HepG2 (cell line): Measurements from ENCODE around the gene EHD1. TPM values are rescaled to one million over a fixed set of nuclear protein-coding genes. Genes with fewer than 3 reads are reported as not detected.

Experiments
- AKAP8 ChIP-seq: sonication (generic); formaldehyde crosslinking; IDR thresholded peaks from 2 replicates; pipeline ENCODE4 v1.5.1; 2020; ENCODE audit warnings: mild to moderate bottlenecking, missing genetic modification reagents
- GTF2F1 ChIP-seq: fragments of 150-350 bp; IDR thresholded peaks from 2 replicates; pipeline ENCODE4 v1.6.1; 2014; ENCODE audit warnings: low read length
- JARID2 ChIP-seq: sonication (generic); formaldehyde crosslinking; IDR thresholded peaks from 2 replicates; pipeline ENCODE4 v1.8.1; 2023; ENCODE audit warnings: missing genetic modification reagents, inconsistent platforms; ENCODE audit not compliant: insufficient replicate concordance
- KDM5B ChIP-seq: sonication (generic); formaldehyde crosslinking; IDR thresholded peaks from 2 replicates; pipeline ENCODE4 v1.4.0; 2020; ENCODE audit warnings: missing genetic modification reagents, mild to moderate bottlenecking, borderline replicate concordance
- KLF9 ChIP-seq: IDR thresholded peaks from 2 replicates; pipeline ENCODE4 v1.6.1; 2016; ENCODE audit warnings: low read depth
- MEIS2 ChIP-seq: sonication (generic); formaldehyde crosslinking; IDR thresholded peaks from 2 replicates; pipeline ENCODE4 v1.9.0; 2021; ENCODE audit warnings: mild to moderate bottlenecking, missing genetic modification reagents
- NCOA1 ChIP-seq: sonication (generic); formaldehyde crosslinking; IDR thresholded peaks from 2 replicates; pipeline ENCODE4 v1.9.0; 2021; ENCODE audit warnings: missing genetic modification reagents
- PHF20 ChIP-seq: sonication (generic); formaldehyde crosslinking; IDR thresholded peaks from 2 replicates; pipeline ENCODE4 v1.5.0; 2020; ENCODE audit warnings: mild to moderate bottlenecking, missing genetic modification reagents
- PHF8 ChIP-seq: sonication (generic); formaldehyde crosslinking; IDR thresholded peaks from 2 replicates; pipeline ENCODE4 v1.5.0; 2020; ENCODE audit warnings: missing genetic modification reagents
- RARA ChIP-seq: IDR thresholded peaks from 2 replicates; pipeline ENCODE4 v1.6.1; 2016; ENCODE audit warnings: missing genetic modification reagents, missing compliant biosample characterization
- RFXANK ChIP-seq: IDR thresholded peaks from 2 replicates; pipeline ENCODE4 v1.6.1; 2016
- SRY ChIP-seq: sonication (generic); formaldehyde crosslinking; IDR thresholded peaks from 2 replicates; pipeline ENCODE4 v1.8.0; 2022; ENCODE audit warnings: mild to moderate bottlenecking, missing genetic modification reagents
- TOPORS ChIP-seq: sonication (generic); formaldehyde crosslinking; IDR thresholded peaks from 2 replicates; pipeline ENCODE4 v1.8.0; 2023; ENCODE audit warnings: mild to moderate bottlenecking, missing genetic modification reagents
- ZFX ChIP-seq: sonication (generic); formaldehyde crosslinking; IDR thresholded peaks from 2 replicates; pipeline ENCODE4 v1.4.0; 2020; ENCODE audit warnings: mild to moderate bottlenecking, low read depth, missing genetic modification reagents, moderate library complexity
- ZNF143 ChIP-seq: sonication (generic); formaldehyde crosslinking; IDR thresholded peaks from 2 replicates; pipeline ENCODE4 v1.4.0; 2020; ENCODE audit warnings: missing genetic modification reagents
- ZNF232 ChIP-seq: sonication (generic); formaldehyde crosslinking; IDR thresholded peaks from 2 replicates; pipeline ENCODE4 v1.4.0; 2020; ENCODE audit warnings: missing genetic modification reagents, borderline replicate concordance
- ZNF260 ChIP-seq: sonication (generic); formaldehyde crosslinking; IDR thresholded peaks from 2 replicates; pipeline ENCODE4 v1.4.0; 2020; ENCODE audit warnings: missing genetic modification reagents, low read depth, mild to moderate bottlenecking, borderline replicate concordance
- ZNF274 ChIP-seq: sonication (generic); formaldehyde crosslinking; IDR thresholded peaks from 2 replicates; pipeline ENCODE4 v1.5.1; 2020; ENCODE audit warnings: mild to moderate bottlenecking, missing genetic modification reagents
- ZNF282 ChIP-seq: fragments of 450-650 bp; IDR thresholded peaks from 2 replicates; pipeline ENCODE4 v1.6.1; 2018; ENCODE audit not compliant: partially characterized antibody
- ZNF564 ChIP-seq: sonication (generic); formaldehyde crosslinking; IDR thresholded peaks from 2 replicates; pipeline ENCODE4 v1.8.1; 2023; ENCODE audit warnings: mild to moderate bottlenecking, missing genetic modification reagents
- polyA plus RNA-seq, 8 experiments: library from polyadenylated mRNA; depleted of rRNA in 3 of 8; stranded (reverse) in 7 of 8; unstranded in 1 of 8; fragments of >200 nt; fragmentation: Illumina TruSeq in 4 of 8; extraction: Trizol in 4 of 8; gene quantifications; 2 replicates each; pipeline versions ENCODE4 v1.2.1 to v1.2.3, GENCODE V29; 2011 to 2016; ENCODE audit warnings: low read depth in 4 of 8, missing spikeins in 1 of 8, mixed read lengths in 1 of 8; ENCODE audit not compliant: insufficient read depth in 1 of 8
- total RNA-seq, 5 experiments: library from RNA; depleted of rRNA; stranded (reverse); fragments of >200 nt; fragmentation: Illumina TruSeq; extraction: Trizol; gene quantifications; 2 replicates each; pipeline ENCODE4 v1.2.3, GENCODE V29; 2016; ENCODE audit warnings: low read depth in 1 of 5
- TF ChIP-seq, protein P1 (sequence below): IDR thresholded peaks from 2 replicates; pipeline ENCODE4 v1.6.1; 2016; ENCODE audit warnings: control low read depth
- TF ChIP-seq, protein P2 (sequence below): IDR thresholded peaks from 2 replicates; pipeline ENCODE4 v1.6.1; 2018; ENCODE audit warnings: missing genetic modification reagents, mild to moderate bottlenecking, missing compliant biosample characterization
- TF ChIP-seq, protein P3 (sequence below): sonication (generic); formaldehyde crosslinking; IDR thresholded peaks from 2 replicates; pipeline ENCODE4 v1.5.1; 2020; ENCODE audit warnings: mild to moderate bottlenecking, missing genetic modification reagents, moderate library complexity
- TF ChIP-seq, protein P4 (sequence below): sonication (generic); formaldehyde crosslinking; IDR thresholded peaks from 2 replicates; pipeline ENCODE4 v1.4.0; 2020; ENCODE audit warnings: missing genetic modification reagents, mild to moderate bottlenecking, borderline replicate concordance
- TF ChIP-seq, protein P5 (sequence below): sonication (generic); formaldehyde crosslinking; IDR thresholded peaks from 2 replicates; pipeline ENCODE4 v1.5.0; 2020; ENCODE audit warnings: missing genetic modification reagents

EHD1 gene
- total and polyA plus RNA-seq, 2 of the 13 experiments (the other 11 are each of a cell fraction or from before 2014, with no cell fraction given), result 23.6 to 26.6 TPM

DNA sequence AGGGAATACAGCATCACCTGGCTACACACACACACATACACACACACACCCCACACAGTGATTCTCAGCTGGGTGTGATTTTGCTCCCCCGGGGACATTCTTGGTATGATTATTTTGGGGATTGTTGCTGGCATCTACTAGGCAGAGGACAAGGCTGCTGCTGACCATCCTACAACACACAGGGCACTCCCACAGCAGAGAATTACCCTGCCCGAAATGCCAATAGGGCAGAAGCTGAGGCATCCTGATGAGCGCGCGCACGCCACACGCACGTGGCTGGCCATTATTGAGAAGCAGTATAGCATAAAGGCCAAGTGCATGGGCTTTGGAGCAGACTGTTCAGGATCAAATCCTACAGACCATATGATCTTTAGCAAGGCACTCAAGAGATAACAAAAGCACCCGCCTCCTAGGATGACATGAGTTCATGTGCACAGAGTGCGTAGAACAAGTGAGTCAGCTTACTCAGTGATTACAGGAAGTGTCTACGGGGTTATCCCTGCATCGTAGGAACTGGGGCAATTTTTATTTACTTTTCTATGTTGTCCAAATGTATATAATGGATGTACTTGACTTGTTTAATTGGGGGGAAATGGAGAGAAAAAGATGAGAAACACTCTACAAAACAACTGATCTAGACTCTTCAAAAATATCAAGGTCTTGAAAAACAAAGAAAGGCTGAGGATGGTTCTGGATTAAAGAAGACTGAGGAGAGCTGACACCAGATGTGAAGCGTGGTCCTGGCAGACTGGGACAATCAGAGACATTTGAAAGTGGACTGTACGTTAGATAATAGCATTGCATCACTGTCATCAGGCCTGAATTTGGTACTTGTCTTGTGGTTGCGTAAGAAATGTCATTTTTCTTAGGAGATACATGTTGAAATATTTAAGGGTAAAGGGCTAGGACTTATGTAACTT is 7.2 kb upstream of the EHD1 start (continued):
- TF ChIP-seq, protein P1, sequence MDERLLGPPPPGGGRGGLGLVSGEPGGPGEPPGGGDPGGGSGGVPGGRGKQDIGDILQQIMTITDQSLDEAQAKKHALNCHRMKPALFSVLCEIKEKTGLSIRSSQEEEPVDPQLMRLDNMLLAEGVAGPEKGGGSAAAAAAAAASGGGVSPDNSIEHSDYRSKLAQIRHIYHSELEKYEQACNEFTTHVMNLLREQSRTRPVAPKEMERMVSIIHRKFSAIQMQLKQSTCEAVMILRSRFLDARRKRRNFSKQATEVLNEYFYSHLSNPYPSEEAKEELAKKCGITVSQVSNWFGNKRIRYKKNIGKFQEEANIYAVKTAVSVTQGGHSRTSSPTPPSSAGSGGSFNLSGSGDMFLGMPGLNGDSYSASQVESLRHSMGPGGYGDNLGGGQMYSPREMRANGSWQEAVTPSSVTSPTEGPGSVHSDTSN, result no peak
- TF ChIP-seq, protein P2, sequence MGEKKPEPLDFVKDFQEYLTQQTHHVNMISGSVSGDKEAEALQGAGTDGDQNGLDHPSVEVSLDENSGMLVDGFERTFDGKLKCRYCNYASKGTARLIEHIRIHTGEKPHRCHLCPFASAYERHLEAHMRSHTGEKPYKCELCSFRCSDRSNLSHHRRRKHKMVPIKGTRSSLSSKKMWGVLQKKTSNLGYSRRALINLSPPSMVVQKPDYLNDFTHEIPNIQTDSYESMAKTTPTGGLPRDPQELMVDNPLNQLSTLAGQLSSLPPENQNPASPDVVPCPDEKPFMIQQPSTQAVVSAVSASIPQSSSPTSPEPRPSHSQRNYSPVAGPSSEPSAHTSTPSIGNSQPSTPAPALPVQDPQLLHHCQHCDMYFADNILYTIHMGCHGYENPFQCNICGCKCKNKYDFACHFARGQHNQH (CRISPR knock-in tag), result no peak
- TF ChIP-seq RFXANK, result no peak
- no peak for TF ChIP-seq PHF8
- TF ChIP-seq KLF9 (CRISPR knock-in tag), result no peak
- peak; percentile 25; the same call in 1 of the 2 replicates for TF ChIP-seq MEIS2 (CRISPR knock-in tag)
- TF ChIP-seq, protein P3, sequence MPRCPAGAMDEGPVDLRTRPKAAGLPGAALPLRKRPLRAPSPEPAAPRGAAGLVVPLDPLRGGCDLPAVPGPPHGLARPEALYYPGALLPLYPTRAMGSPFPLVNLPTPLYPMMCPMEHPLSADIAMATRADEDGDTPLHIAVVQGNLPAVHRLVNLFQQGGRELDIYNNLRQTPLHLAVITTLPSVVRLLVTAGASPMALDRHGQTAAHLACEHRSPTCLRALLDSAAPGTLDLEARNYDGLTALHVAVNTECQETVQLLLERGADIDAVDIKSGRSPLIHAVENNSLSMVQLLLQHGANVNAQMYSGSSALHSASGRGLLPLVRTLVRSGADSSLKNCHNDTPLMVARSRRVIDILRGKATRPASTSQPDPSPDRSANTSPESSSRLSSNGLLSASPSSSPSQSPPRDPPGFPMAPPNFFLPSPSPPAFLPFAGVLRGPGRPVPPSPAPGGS (CRISPR knock-in tag), result no peak
- no peak for TF ChIP-seq ZNF143 (CRISPR knock-in tag)
- no peak for TF ChIP-seq NCOA1 (CRISPR knock-in tag)
- TF ChIP-seq ZFX (CRISPR knock-in tag), result 0 out of 2 replicates have a peak, but pooled peaks have one; percentile 39
- TF ChIP-seq PHF20 (CRISPR knock-in tag), result no peak
- TF ChIP-seq GTF2F1, result no peak
- no peak for TF ChIP-seq KDM5B (CRISPR knock-in tag)
- TF ChIP-seq RARA, result peak; percentile 82
- no peak for TF ChIP-seq AKAP8 (CRISPR knock-in tag)
- no peak for TF ChIP-seq JARID2 (CRISPR knock-in tag)
- TF ChIP-seq, protein P4, sequence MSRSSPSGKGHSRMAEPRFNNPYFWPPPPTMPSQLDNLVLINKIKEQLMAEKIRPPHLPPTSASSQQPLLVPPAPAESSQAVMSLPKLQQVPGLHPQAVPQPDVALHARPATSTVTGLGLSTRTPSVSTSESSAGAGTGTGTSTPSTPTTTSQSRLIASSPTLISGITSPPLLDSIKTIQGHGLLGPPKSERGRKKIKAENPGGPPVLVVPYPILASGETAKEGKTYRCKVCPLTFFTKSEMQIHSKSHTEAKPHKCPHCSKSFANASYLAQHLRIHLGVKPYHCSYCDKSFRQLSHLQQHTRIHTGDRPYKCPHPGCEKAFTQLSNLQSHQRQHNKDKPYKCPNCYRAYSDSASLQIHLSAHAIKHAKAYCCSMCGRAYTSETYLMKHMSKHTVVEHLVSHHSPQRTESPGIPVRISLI (CRISPR knock-in tag), result no peak
- no peak for TF ChIP-seq ZNF232 (CRISPR knock-in tag)
- no peak for TF ChIP-seq ZNF564 (CRISPR knock-in tag)
- no peak for TF ChIP-seq ZNF260 (CRISPR knock-in tag)
- TF ChIP-seq, protein P5, sequence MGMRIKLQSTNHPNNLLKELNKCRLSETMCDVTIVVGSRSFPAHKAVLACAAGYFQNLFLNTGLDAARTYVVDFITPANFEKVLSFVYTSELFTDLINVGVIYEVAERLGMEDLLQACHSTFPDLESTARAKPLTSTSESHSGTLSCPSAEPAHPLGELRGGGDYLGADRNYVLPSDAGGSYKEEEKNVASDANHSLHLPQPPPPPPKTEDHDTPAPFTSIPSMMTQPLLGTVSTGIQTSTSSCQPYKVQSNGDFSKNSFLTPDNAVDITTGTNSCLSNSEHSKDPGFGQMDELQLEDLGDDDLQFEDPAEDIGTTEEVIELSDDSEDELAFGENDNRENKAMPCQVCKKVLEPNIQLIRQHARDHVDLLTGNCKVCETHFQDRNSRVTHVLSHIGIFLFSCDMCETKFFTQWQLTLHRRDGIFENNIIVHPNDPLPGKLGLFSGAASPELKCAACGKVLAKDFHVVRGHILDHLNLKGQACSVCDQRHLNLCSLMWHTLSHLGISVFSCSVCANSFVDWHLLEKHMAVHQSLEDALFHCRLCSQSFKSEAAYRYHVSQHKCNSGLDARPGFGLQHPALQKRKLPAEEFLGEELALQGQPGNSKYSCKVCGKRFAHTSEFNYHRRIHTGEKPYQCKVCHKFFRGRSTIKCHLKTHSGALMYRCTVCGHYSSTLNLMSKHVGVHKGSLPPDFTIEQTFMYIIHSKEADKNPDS, result no peak
- no peak for TF ChIP-seq ZNF282
- no peak for TF ChIP-seq SRY
- no peak for TF ChIP-seq TOPORS (CRISPR knock-in tag)
- no peak for TF ChIP-seq ZNF274 (CRISPR knock-in tag)
